Astrocyte (in vitro differentiated cells and primary cell): ENCODE measurements around the gene CHMP6.

Experiments used
- CTCF ChIP-seq: IDR thresholded peaks from 2 replicates; pipeline ENCODE4 v1.5.1; 2011; ENCODE audit warnings: low read depth, mild to moderate bottlenecking, inconsistent platforms, low read length, moderate library complexity; ENCODE audit not compliant: insufficient read depth
- EZH2 ChIP-seq: IDR thresholded peaks from 2 replicates; pipeline ENCODE4 v1.6.1; 2012; ENCODE audit warnings: mild to moderate bottlenecking, low read length, inconsistent platforms; ENCODE audit not compliant: insufficient read depth

GRCh38 chr17:80999536-81000333 lies 8.1 kb downstream of the CHMP6 start:
- TF ChIP-seq CTCF (no peak), EZH2 (no peak)
